Right atrium auricular region (tissue), 2 donors: ENCODE results near the gene NOP16. TPM values are rescaled to one million over a fixed set of nuclear protein-coding genes. Genes with fewer than 3 reads are reported as not detected.

ENCODE experiments used
- DNase-seq: peaks from one replicate; pipeline ENCODE4 v3.0.0-alpha.2; 2019; ENCODE audit warnings: low spot score
- H3K27ac ChIP-seq, 2 donors: fragments of 200-600 bp; sonication (generic); 1 replicate in 1 of 2; 2 replicates in 1 of 2; pipeline ENCODE4 v1.5.1; 2016 to 2019
- H3K27me3 ChIP-seq, 2 donors: fragments of 200-600 bp; sonication (generic); one replicate each; pipeline versions ENCODE4 v1.5.1 to v1.6.0; 2017 to 2019
- H3K36me3 ChIP-seq: fragments of 200-600 bp; sonication (generic); one replicate; pipeline ENCODE4 v1.5.1; 2016
- H3K4me1 ChIP-seq, 2 donors: fragments of 200-600 bp; sonication (generic); one replicate each; pipeline versions ENCODE4 v1.5.1 to v1.6.0; 2017 to 2019
- H3K4me3 ChIP-seq, 2 donors: fragments of 200-600 bp; sonication (generic); 1 replicate in 1 of 2; 2 replicates in 1 of 2; pipeline ENCODE4 v1.5.1; 2017 to 2019; ENCODE audit warnings: mild to moderate bottlenecking in 1 of 2, moderate library complexity in 1 of 2
- H3K9me3 ChIP-seq, 2 donors: fragments of 200-600 bp; sonication (generic); one replicate each; pipeline ENCODE4 v1.5.1; 2019
- CTCF ChIP-seq, 2 donors: fragments of 200-600 bp; sonication (generic); IDR thresholded peaks; one replicate each; pipeline ENCODE4 v1.5.1; 2019; ENCODE audit warnings: antibody characterized with exemption in 2 of 2
- total RNA-seq, 2 donors: library from RNA; depleted of rRNA; stranded (reverse); fragments of >200 nt; gene quantifications; one replicate each; pipeline ENCODE4 v1.1.0, GENCODE V29; 2016

The NOP16 gene
- total RNA-seq, 2 donors from 2014 or later, result 11.8 to 16.0 TPM

DNA sequence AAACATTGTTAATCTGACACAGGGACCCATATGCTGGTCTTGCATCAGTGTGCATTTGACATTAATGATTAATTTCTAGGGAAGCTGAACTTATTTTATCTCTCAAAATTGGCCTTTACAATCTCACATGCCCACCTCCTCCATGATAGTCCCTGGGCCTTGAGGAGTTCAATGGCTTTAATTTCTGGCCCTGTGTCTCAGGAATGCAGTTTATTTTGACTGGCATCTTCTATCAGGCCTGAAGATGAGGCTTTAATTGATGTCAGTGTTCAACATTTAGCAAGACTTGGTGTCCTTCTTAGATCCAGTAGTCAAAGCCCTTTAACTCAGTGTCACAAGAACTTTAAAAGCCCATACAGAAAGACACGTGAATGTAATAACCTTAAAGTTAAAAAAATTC is 38.5 kb upstream of the NOP16 start:
- no peaks in the 10 kb centered on the region for H3K27me3 ChIP-seq
- TF ChIP-seq CTCF (IDR thresholded peaks at IDR 0.05), result no peak
- H3K4me3 ChIP-seq, result no peak overlapping the region

GRCh38 chr5:176425791-176426190 is 37.4 kb upstream of the NOP16 start:
- no peak overlapping the region for H3K27ac ChIP-seq

More for the DNA sequence above, 38.5 kb upstream of the NOP16 start:
- H3K9me3 ChIP-seq, result no peaks in the 10 kb centered on the region
- H3K27ac ChIP-seq, result no peak overlapping the region
- no peaks in the 10 kb centered on the region for H3K4me1 ChIP-seq
- H3K36me3 ChIP-seq, result no peaks in the 10 kb centered on the region
- no peak for DNase-seq

DNA sequence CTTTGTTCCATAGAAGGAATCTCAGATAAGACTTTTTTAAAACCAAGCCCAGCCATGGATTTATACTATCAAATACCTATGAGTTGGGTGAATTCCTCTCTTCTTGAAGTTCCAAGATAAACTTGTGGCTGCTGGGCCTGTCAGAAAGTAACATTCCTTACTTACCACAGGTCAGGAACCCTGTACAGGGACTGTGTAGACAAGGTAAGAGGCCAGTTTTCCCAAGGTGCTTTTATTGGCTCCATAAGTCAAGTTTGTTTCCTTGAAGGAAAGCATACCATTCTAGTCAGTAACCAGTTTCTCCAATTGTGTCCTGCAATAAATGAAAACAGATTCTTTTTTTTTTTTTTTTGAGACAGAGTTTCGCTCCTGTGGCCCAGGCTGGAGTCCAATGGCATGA is 36.7 kb upstream of the NOP16 start:
- no peak overlapping the region for H3K4me3 ChIP-seq

More at GRCh38 chr5:176425791-176426190, 37.4 kb upstream of the NOP16 start:
- Histone ChIP-seq H3K27me3 (no peaks in the 10 kb centered on the region), H3K4me3 (no peak overlapping the region), H3K36me3 (no peaks in the 10 kb centered on the region), H3K9me3 (no peaks in the 10 kb centered on the region), H3K4me1 (no peaks in the 10 kb centered on the region)
- DNase-seq, result no peak
- no peak for TF ChIP-seq CTCF (IDR thresholded peaks at IDR 0.05)

DNA sequence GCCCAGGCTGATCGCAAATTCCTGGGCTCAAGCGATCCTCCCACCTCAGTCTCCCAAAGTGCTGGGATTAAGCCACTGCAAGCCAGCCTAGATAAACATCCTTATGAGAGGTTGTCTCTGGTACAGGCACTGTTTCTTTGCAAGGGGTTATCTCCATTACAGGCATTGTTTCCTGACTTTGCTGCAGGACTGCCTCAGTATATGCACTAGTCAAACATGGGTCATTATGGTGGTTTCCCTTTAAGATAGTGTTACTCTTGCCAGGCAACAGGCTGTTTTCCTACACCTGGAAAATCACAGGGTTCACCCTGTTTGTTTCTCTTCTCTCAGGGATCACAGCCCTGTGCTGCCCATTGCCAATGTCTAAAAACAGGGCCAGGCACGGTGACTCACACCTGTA is 35.8 kb upstream of the NOP16 start:
- H3K36me3 ChIP-seq, result no peaks in the 10 kb centered on the region
- H3K4me3 ChIP-seq, result no peak overlapping the region
- DNase-seq, result no peak
- H3K27me3 ChIP-seq, result no peaks in the 10 kb centered on the region
- H3K27ac ChIP-seq, result no peak overlapping the region
- no peaks in the 10 kb centered on the region for H3K9me3 ChIP-seq
- no peaks in the 10 kb centered on the region for H3K4me1 ChIP-seq
- TF ChIP-seq CTCF (IDR thresholded peaks at IDR 0.05), result no peak

More for the DNA sequence above, 36.7 kb upstream of the NOP16 start:
- H3K27ac ChIP-seq, result no peak overlapping the region
- no peaks in the 10 kb centered on the region for H3K4me1 ChIP-seq
- no peaks in the 10 kb centered on the region for H3K36me3 ChIP-seq
- no peaks in the 10 kb centered on the region for H3K9me3 ChIP-seq
- no peaks in the 10 kb centered on the region for H3K27me3 ChIP-seq
- TF ChIP-seq CTCF (IDR thresholded peaks at IDR 0.05), result no peak
- no peak for DNase-seq

GRCh38 chr5:176420972-176421544 is 32.7 kb upstream of the NOP16 start:
- Histone ChIP-seq H3K9me3 (no peaks in the 10 kb centered on the region), H3K27ac (no peak overlapping the region), H3K27me3 (no peaks in the 10 kb centered on the region), H3K4me3 (no peak overlapping the region), H3K4me1 (peaks cover 0 to 7% of the 10 kb centered on the region in 2 donors), H3K36me3 (no peaks in the 10 kb centered on the region)
- no peak for DNase-seq
- TF ChIP-seq CTCF (IDR thresholded peaks at IDR 0.05), result no peak

- no peaks in the 10 kb centered on the region for H3K36me3 ChIP-seq
- H3K4me1 ChIP-seq, result peaks cover 0 to 14% of the 10 kb centered on the region in 2 donors
- H3K27me3 ChIP-seq, result no peaks in the 10 kb centered on the region
- no peak overlapping the region for H3K27ac ChIP-seq
- no peak overlapping the region for H3K4me3 ChIP-seq
- no peak for DNase-seq
- no peaks in the 10 kb centered on the region for H3K9me3 ChIP-seq
- no peak for TF ChIP-seq CTCF (IDR thresholded peaks at IDR 0.05)
Observed at GRCh38 chr5:176420086-176420485, 31.7 kb upstream of the NOP16 start.
